GM18873 (cell line): Measurements from ENCODE around the gene RPGRIP1.
"Not testable (repeated sequence)": the region's sequence is repeated elsewhere in the genome, so short reads cannot be mapped to it uniquely, and the experiment has no call there.

Experiments used
- ATAC-seq: cut with Tn5 transposase; IDR thresholded peaks from one replicate; pipeline ENCODE4 v1.9.1; 2021; ENCODE audit warnings: mild to moderate bottlenecking, moderate library complexity, moderate number of reproducible peaks; ENCODE audit not compliant: unreplicated experiment, low FRiP score

The RPGRIP1 gene

GRCh38 chr14:21279783-21280182 is at the start of gene RPGRIP1:
Gene RPGRIP1, plus strand, starts transcription at chr14:21280083. Its CDS starts 7,894 bp downstream, at chr14:21287977.
- no peak for ATAC-seq

- ATAC-seq, result no peak
Observed at GRCh38 chr14:21231020-21231652, 48.7 kb upstream of the RPGRIP1 start.

DNA sequence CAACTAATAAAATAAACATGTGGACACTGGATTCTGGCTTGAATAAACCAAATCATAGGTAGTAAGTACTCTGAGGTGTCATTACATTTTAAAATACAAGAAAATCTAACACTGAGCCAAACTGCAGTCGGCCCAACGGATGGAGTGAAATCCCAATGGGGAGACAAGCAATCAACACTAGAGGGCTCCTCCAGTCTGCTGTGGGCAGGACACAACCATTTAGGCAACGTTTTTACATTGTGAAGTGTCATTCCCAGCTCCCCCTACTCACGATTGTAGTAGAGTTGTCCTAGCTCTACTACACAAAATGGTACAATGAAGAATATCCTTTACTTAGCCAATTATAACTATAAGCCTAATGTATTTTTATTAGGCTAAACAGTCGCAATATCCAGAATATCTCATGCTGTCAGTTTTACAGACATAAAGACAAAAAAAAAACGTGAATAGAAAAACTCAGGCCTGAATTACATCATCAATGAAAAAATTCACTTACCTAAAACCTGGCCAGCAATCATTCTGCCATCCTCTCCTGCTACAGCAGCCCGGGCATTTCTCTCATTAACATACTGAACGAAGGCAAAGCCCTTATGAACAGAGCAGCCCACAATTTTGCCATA is 46.3 kb upstream of the RPGRIP1 start:
- ATAC-seq, result no peak

DNA sequence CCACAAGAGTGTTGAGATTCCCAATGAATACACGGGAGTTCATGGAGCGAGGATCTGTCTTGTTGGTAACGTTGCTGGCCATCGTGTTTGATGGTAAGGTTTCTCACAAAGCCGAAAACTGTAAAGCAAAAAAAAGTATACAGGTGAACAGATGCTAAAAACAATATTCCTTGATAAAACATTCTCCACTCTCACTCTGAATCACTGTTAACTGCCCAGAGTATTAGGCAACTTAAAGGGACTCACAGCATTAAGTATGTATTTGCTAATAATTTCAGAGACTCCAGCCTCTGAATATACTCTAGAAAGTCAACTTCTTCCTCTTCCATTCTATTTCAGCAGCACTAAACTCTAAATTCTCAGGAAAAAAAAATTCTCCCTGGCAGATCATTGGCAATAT is 45.8 kb upstream of the RPGRIP1 start:
- no peak for ATAC-seq

DNA sequence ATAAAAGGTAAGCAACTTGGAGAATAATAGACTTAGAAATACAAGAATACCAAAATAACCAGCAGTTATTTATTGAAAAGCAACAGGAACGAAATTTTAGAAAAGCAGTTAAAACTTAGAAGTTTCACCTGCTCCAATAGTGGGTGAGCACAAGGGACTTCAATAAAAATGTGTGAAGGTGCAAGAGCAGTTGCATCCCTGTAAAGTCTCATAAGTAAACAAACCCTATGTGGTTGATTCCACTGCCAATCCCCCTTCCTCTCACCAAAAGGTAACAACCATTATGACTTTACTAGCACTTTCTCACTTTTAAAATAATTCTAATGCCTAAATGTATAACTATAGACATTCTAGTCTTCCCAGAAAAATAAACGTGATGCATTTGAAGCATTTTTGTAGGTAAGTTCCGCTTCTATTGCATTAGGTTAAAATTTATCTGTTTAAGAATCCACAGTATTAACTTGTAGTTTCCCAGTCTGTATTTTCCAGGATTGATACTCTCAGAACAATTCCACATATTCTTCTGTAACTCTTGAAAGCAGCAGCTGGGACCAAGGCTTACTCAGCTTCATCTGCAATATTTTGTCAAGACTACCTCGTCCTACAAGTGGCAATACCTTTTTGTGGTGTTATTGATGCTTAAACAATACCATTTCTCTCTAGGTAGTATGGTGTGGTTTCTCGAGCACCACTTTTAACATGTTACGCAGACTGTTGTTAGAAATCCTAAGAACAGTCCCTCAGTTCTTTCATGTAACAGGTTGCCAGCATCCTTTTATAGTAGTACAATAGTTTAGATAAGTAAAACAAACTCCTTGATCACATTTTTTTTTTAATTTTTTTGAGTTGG is 42.7 kb upstream of the RPGRIP1 start:
- no peak for ATAC-seq

- no peak for ATAC-seq
Observed at GRCh38 chr14:21238823-21239518, 40.9 kb upstream of the RPGRIP1 start.

GRCh38 chr14:21240417-21240816 is 39.5 kb upstream of the RPGRIP1 start:
- ATAC-seq, result no peak

DNA sequence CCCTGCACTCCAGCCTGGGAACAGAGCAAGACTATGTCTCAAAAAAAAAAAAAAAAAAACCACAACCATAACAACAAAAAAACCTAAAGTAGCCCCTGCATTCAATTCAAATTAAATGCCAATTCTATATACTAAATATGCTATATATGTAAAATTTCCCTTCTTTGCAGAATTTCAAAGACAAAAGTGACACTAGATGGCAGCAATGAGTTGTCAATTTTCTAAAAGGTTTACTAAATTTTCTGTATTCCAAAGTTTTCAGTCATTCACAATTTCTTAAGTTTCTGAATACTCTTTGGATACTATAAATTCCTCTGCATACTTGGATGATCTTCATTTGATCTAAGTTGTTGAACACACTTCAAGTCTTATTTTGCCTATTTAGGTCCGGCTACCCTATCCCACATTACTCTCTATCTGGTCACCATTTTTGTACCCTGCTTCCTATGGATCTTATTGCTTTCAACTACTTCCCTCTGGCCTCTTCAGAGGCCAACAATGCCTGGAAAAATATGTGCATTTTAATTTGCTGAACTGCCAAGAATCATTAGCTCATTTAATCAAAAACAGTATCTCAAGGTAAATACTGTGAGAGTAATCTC is 38.6 kb upstream of the RPGRIP1 start:
- no peak for ATAC-seq

GRCh38 chr14:21244544-21244943 is 35.3 kb upstream of the RPGRIP1 start:
- ATAC-seq, result no peak

- ATAC-seq, result no peak
Observed at GRCh38 chr14:21245813-21246212, 34.1 kb upstream of the RPGRIP1 start.

DNA sequence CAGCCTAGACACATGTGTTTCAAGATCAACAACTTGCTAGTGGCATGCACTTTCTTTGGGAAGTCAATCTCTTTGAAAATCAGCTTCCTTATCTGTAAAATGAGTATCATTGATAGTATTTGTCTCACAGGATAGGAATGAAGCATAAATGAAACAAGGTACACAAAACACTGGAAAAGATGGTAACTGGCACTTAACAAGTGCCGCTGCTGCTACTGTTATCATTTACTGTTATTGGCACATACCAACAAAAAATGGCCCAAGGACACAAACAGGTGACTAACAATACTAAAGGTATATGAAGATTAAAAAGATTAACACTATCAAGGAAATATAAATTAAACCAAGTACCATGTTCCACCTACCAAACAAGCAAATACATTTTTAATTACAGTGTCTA is 31.5 kb upstream of the RPGRIP1 start:
- ATAC-seq, result no peak

DNA sequence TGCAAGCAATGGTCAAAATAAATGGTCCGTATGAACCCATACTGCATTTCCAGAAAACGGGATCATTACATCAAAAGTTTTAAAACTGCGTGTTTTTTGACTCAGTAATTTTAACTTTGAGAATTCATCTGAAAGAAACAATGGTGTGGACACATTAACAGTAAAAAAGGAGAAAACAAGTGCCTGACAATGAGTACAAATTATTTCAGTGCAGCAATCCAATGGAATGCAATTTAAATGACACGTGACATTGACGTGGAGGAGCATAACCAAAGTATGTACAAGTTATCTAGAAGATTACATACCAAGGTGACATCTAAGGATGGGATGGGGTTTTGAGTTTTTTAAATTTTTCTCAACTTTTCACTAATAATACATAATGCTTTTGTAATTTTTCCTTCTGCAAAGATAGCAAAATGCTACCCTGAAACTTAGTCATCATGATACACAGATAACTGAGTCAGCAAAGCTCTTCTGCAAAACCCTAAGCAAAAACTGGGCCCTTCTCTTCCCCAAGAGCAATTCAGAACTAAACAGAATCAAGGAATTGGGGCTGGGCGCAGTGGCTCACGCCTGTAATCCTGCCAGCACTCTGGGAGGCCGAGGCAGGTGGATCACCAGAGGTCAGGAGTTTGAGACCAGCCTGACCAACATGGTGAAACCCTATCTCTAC is 31.0 kb upstream of the RPGRIP1 start:
- ATAC-seq, result no peak

DNA sequence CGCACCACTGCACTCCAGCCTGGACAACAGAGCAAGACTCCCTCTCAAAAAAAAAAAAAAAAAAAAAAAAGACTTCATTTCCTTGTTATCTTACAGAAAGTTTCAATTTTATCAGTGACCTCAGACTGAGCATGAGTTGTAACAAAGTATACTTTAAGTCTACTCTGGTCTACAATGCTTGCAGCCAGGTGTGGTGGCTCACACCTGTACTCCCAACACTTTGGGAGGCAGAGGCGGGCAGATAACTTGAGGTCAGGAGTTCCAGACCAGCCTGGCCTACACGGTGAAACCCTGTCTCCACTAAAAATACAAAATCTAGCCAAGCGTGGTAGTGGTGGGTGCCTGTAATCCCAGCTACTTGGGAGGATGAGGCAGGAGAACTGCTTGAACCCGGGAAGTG is 28.7 kb upstream of the RPGRIP1 start:
- ATAC-seq, result no peak

DNA sequence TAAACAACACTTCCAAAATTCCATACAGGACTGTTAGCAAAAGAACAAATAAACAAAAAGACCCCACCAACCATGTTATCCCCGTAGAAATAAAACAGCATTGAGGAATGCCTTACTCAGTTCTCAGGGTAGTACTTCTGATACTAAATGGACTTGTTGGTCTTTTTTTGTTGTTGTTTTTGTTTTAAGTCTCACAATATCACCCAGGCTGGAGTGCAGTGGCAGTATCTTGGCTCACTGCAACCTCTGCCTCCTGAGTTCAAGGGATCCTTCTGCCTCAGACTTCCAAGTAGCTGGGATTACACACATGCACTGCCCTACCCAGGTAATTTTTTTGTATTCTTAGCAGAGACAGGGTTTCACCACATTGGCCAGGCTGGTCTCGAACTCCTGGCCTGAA is 27.7 kb upstream of the RPGRIP1 start:
- ATAC-seq, result no peak

DNA sequence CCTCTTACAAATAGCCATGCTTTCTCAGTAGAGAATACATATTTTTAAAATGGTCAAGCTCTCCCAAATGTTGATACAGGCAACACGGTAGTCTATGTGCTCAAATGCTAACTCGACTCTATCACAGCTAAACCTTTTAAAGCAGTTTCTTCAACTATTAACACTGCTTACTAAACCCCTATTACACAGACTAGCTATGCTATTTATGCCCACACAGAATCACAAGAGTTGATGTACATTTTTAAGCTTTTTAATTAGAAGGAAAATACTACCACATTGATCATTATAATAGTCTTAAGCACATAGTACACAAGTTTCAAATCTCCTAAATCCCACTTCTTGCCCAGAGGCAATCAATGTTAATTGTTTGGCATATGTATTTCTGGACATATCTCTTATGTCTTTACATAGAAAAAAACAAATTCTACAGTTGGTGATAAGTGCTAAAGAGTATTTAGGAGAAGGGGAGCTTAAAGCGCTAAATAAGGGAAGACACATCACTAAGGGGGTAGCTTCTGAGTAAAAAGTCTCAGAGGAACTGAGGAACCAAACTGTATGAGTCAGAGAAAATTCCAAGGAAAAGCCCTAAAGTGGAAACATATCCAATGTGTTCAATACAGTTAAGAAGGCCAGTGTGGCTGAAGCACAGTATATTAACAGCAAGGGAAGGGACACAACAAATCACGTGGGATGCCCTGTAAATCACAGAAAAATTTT is 24.3 kb upstream of the RPGRIP1 start:
- ATAC-seq, result no peak

- ATAC-seq, result not testable (repeated sequence)
Observed at GRCh38 chr14:21256102-21256447, 23.8 kb upstream of the RPGRIP1 start.

DNA sequence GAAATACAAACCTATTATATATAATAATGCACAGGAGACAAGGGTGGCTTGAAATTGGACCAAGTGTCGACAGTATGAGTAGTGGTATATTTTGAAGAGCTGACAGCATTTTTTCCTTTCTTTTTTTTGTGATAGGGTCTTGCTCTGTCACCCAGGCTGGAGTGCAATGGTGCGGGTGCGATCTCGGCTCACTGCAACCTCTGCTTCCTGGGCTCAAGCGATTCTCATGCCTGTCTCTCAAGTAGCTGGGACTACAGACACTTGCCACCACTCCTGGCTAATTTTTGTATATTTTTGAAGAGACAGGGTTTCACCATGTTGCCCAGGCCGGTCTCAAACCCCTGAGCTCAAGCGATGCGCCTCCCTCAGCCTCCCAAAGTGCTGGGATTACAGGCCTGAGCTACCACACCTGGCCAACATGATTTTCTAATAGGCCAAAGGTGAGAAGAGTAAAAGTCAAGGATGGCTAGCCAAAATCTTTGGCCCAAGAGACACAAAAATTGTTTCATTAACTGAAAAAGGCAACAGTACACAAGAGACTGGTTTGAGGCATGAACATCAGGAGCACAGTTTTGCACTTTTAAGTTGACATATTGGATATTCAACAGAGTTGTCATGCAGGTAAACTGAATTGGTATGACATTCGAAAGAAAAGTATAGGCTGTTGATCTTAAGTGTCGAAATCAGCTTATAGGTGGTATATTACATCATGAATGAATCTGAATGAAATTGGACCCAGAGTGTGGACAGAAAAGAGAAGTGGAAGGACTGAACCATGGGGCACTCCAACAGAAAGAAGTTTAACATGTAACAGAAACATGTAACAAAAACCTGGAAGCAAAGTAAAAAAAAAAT is 23.1 kb upstream of the RPGRIP1 start:
- no peak for ATAC-seq

DNA sequence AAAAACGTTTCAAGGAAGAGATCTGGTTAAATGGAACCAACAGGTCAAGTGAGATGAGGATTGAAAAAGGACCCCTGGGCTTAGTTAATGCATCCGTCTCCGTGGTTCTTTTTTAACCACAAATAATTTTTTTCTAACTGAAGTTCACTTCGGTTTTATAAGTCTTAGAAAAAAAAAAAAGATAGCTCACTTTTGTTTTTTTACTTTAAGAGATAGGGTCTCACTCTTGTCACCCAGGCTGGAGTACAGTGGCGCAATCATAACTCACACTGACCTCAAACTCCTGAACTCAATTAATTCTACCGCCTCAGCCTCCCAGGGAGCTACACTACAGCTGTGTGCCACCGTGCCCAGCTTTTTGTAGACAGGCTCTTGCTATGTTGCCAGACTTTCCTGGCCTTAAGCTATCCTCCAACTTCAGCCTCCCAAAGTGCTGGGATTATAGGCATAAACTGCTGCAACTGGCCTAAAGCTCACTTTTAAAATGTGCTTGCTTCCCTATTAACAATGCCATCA is 22.4 kb upstream of the RPGRIP1 start:
- ATAC-seq, result no peak
